Vagina (tissue), 2 donors: ENCODE results near the gene RSRC2. TPM values are rescaled to one million over a fixed set of nuclear protein-coding genes. Genes with fewer than 3 reads are reported as not detected.
"Not testable (repeated sequence)": the region's sequence is repeated elsewhere in the genome, so short reads cannot be mapped to it uniquely, and the experiment has no call there.

Experiments used
- DNase-seq, 2 donors: peaks; one replicate each; pipeline ENCODE4 v3.0.0-alpha.2; 2017; ENCODE audit errors: extremely low spot score in 2 of 2
- H3K27ac ChIP-seq: fragments of 200-600 bp; sonication (generic); one replicate; pipeline ENCODE4 v1.5.1; 2019
- H3K27me3 ChIP-seq: fragments of 200-600 bp; sonication (generic); one replicate; pipeline ENCODE4 v1.5.1; 2019
- H3K36me3 ChIP-seq, 2 donors: fragments of 200-600 bp; sonication (generic); one replicate each; pipeline ENCODE4 v1.5.1; 2017 to 2019
- H3K4me1 ChIP-seq: fragments of 200-600 bp; sonication (generic); one replicate; pipeline ENCODE4 v1.5.1; 2019
- H3K4me3 ChIP-seq, 2 donors: fragments of 200-600 bp; sonication (generic); 1 replicate in 1 of 2; 2 replicates in 1 of 2; pipeline ENCODE4 v1.5.1; 2016 to 2019
- H3K9me3 ChIP-seq: fragments of 200-600 bp; sonication (generic); one replicate; pipeline ENCODE4 v1.5.1; 2019
- POLR2A ChIP-seq, 2 donors: fragments of 450-650 bp; IDR thresholded peaks; one replicate each; pipeline ENCODE4 v1.6.1; 2017; ENCODE audit warnings: antibody characterized with exemption in 2 of 2, mild to moderate bottlenecking in 2 of 2, moderate library complexity in 2 of 2
- POLR2AphosphoS5 ChIP-seq, 2 donors: sonication (generic); formaldehyde crosslinking; IDR thresholded peaks; one replicate each; pipeline ENCODE4 v1.9.0; 2017; ENCODE audit warnings: antibody characterized with exemption in 2 of 2, mild to moderate bottlenecking in 2 of 2, low read depth in 1 of 2; ENCODE audit not compliant: insufficient read depth in 1 of 2
- intact Hi-C: fragments of 100-400 bp; cut with DNase I; formaldehyde crosslinking; loops from one replicate; pipeline ENCODE4 v1.15.1; 2023
- total RNA-seq: library from RNA; depleted of rRNA; stranded (reverse); fragments of >200 nt; gene quantifications from one replicate; pipeline ENCODE4 v1.2.3, GENCODE V29; 2016
- TF ChIP-seq, protein P1 (sequence below), 3 experiments: fragments of 450-650 bp in 2 of 3; fragments of 200-600 bp in 1 of 3; sonication (generic) in 1 of 3; IDR thresholded peaks; one replicate each; pipeline ENCODE4 v1.5.1; 2017 to 2019; ENCODE audit warnings: antibody characterized with exemption in 3 of 3, mild to moderate bottlenecking in 2 of 3, moderate library complexity in 2 of 3

The RSRC2 gene
- total RNA-seq, 1 donor from 2014 or later = 93.3 TPM

DNA sequence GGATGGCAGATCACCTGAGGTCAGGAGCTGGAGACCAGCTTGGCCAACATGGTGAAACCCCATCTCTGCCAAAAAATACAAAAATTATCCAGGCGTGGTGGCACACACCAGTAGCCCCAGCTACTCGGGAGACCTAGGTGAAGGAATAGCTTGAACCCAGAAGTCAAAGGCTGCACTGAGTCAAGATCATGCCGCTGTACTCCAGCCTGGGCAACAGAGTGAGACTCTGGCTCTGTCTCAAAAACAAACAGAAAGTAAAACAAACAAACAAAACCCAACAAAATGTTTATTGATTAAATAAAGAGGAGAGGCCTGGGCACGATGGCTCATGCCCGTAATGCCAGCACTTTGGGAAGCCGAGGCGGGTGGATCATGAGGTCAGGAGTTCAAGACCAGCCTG, 31.5 kb downstream of the RSRC2 start:
- H3K27me3 ChIP-seq = no peaks in the 10 kb centered on the region
- H3K4me1 ChIP-seq = peaks cover 32% of the 10 kb centered on the region
- DNase-seq = no peak
- no peaks in the 10 kb centered on the region for H3K9me3 ChIP-seq
- H3K4me3 ChIP-seq = no peak overlapping the region
- H3K36me3 ChIP-seq = peaks cover 0 to 24% of the 10 kb centered on the region in 2 donors
- TF ChIP-seq, protein P1, sequence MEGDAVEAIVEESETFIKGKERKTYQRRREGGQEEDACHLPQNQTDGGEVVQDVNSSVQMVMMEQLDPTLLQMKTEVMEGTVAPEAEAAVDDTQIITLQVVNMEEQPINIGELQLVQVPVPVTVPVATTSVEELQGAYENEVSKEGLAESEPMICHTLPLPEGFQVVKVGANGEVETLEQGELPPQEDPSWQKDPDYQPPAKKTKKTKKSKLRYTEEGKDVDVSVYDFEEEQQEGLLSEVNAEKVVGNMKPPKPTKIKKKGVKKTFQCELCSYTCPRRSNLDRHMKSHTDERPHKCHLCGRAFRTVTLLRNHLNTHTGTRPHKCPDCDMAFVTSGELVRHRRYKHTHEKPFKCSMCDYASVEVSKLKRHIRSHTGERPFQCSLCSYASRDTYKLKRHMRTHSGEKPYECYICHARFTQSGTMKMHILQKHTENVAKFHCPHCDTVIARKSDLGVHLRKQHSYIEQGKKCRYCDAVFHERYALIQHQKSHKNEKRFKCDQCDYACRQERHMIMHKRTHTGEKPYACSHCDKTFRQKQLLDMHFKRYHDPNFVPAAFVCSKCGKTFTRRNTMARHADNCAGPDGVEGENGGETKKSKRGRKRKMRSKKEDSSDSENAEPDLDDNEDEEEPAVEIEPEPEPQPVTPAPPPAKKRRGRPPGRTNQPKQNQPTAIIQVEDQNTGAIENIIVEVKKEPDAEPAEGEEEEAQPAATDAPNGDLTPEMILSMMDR (IDR thresholded peaks at IDR 0.05) = no peak
- TF ChIP-seq POLR2A (IDR thresholded peaks at IDR 0.05) (no peak), POLR2AphosphoS5 (IDR thresholded peaks at IDR 0.05; ENCODE audit: insufficient read depth in 1 of 2, low read depth in 1 of 2) (no peak)
- no peak overlapping the region for H3K27ac ChIP-seq
- intact Hi-C loops = no loop called here

DNA sequence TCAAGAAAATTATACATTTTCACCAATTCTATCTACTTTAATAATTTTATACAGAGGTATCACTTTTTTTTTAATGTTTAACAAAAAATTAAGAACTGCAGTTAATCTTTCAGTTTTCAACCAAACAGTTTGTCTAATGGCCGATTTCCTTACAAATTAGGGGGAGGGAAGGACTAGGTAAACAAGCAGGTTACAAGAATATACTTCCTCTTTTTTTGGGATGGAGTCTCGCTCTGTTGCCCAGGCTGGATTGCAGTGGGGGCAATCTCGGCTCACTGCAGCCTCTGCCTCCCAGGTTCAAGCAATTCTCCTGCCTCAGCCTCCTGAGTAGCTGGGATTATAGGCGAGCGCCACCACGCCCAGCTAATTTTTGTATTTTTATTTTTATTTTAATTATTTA, 33.5 kb downstream of the RSRC2 start:
- H3K36me3 ChIP-seq = peaks cover 0 to 41% of the 10 kb centered on the region in 2 donors
- DNase-seq, H3K9me3 ChIP-seq, intact Hi-C loops, H3K27me3 ChIP-seq, H3K4me3 ChIP-seq, H3K27ac ChIP-seq: not testable (repeated sequence)
- H3K4me1 ChIP-seq = peaks cover 18% of the 10 kb centered on the region

DNA sequence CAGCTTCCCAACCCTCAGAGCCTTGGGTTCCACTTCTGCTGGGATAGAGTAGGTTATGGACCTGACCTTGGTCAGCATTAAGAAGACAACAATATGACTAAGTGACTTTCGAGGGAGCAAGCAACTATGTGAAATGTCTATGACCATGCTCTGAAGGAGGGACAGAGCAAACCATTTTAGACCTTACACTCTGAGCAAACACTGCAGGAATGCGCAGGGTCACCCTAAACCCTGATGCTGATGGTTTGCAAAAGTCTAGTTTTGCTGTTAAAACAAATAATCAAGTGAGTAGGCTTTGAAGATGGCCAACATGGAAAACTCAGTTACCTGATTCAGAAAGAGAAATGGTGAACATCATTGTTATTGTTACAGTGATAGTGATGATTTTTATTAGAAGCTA, 34.7 kb downstream of the RSRC2 start:
- no peak for DNase-seq
- Histone ChIP-seq H3K36me3 (peaks cover 0 to 45% of the 10 kb centered on the region in 2 donors), H3K4me1 (peaks cover 6% of the 10 kb centered on the region), H3K9me3 (no peaks in the 10 kb centered on the region), H3K4me3 (no peak overlapping the region), H3K27me3 (no peaks in the 10 kb centered on the region), H3K27ac (no peak overlapping the region)
- TF ChIP-seq POLR2AphosphoS5 (IDR thresholded peaks at IDR 0.05; ENCODE audit: insufficient read depth in 1 of 2, low read depth in 1 of 2) (no peak), POLR2A (IDR thresholded peaks at IDR 0.05) (no peak)
- TF ChIP-seq, protein P1 (IDR thresholded peaks at IDR 0.05) = no peak
- intact Hi-C loops = no loop called here

DNA sequence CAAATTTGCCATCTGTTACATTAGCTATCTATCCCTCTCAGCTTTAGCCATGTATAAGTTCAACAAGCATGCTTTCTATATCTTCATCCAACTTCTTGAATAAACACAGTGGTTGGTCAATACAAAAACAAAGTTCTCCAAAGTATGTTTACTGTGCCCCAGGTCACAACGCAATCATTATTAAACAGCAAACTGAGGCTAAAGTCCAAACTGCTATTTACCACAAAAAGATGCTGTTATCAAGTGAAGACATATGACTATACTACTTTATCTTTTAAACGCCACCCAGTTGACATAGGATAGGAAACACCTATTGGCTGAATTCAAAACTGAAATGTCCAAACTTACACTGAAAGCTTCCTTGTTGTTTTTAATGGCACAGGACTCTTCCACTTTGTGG, 37.7 kb downstream of the RSRC2 start:
- peaks cover 0 to 67% of the 10 kb centered on the region in 2 donors for H3K36me3 ChIP-seq
- H3K4me3 ChIP-seq = no peak overlapping the region
- intact Hi-C loops = no loop called here
- TF ChIP-seq POLR2AphosphoS5 (IDR thresholded peaks at IDR 0.05; ENCODE audit: insufficient read depth in 1 of 2, low read depth in 1 of 2) = no peak
- TF ChIP-seq POLR2A (IDR thresholded peaks at IDR 0.05) = no peak
- DNase-seq = no peak
- no peaks in the 10 kb centered on the region for H3K9me3 ChIP-seq
- no peaks in the 10 kb centered on the region for H3K27me3 ChIP-seq
- no peaks in the 10 kb centered on the region for H3K4me1 ChIP-seq
- H3K27ac ChIP-seq = no peak overlapping the region

DNA sequence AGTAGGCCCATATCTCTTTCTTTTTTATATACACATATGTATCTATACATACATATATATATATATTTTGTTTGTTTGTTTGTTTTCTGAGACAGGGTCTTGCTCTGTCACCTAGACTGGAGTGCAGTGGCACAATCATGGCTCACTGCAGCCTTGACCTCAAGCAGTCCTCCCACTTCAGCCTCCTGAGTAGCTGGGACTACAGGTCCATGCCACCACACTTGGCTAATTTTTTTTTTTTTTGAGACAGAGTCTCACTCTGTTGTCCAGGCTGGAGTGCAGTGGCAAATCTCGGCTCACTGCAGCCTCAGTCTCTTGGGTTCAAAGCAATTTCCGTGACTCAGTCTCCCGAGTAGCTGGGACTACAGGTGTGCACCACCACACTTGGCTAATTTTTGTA, 38.9 kb downstream of the RSRC2 start:
- H3K9me3 ChIP-seq, H3K4me1 ChIP-seq, H3K27me3 ChIP-seq, DNase-seq, H3K4me3 ChIP-seq, H3K27ac ChIP-seq, intact Hi-C loops: not testable (repeated sequence)
- H3K36me3 ChIP-seq = peaks cover 0 to 77% of the 10 kb centered on the region in 2 donors

DNA sequence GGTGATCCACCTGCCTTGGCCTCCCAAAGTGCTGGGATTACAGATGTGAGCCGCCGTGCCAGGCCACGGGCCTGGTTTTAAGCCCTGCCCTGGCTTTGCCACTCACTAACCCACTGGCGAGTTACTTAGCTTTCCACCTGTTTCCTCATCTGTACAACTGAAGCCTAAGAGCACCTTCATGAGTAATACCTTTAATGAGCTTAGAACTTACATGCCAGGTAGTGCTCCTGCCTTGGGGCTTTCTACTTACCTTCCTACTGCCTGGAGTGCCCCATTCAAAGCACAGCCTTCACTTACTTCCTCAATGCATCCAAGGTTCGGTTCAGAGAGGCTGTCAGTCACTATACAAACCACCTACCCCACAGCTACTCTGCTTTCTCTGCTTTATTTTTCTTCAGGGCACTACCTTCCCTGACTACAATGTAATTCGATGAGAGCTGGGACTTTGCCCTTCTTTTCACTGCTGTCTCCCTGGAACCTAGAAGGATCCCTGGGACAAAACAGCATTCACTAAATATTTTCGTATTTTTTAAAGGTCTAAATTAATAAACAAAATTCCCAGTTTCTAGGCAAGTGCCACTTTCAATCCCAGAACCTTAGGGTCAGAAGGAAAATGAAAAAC, 39.8 kb downstream of the RSRC2 start:
- intact Hi-C loops = no loop called here
- Histone ChIP-seq H3K4me1 (no peaks in the 10 kb centered on the region), H3K27ac (no peak overlapping the region), H3K27me3 (no peaks in the 10 kb centered on the region), H3K4me3 (no peak overlapping the region), H3K36me3 (peaks cover 0 to 75% of the 10 kb centered on the region in 2 donors), H3K9me3 (no peaks in the 10 kb centered on the region)
- no peak for DNase-seq
- no peak for TF ChIP-seq POLR2A (IDR thresholded peaks at IDR 0.05)
- TF ChIP-seq, protein P1 (IDR thresholded peaks at IDR 0.05) = no peak
- TF ChIP-seq POLR2AphosphoS5 (IDR thresholded peaks at IDR 0.05; ENCODE audit: insufficient read depth in 1 of 2, low read depth in 1 of 2) = no peak

DNA sequence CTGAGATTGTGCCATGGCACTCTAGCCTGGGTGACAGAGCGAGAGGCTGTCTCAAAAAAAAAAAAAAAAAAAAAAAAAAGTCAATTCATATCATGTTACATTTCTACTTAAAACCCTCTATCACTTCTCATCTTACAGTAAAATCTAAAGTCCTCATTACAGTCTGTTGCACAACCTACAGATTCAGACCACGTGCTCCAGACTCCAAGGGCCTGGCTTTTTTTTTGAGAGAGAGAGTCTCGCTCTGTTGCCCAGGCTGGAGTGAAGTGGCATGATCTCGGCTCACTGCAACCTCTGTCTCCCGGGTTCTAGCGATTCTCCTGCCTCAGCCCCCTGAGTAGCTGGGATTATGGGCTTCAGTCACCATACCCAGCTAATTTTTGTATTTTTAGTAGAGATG, 40.4 kb downstream of the RSRC2 start:
- H3K36me3 ChIP-seq = peaks cover 0 to 78% of the 10 kb centered on the region in 2 donors
- H3K9me3 ChIP-seq, DNase-seq, H3K27me3 ChIP-seq, H3K4me3 ChIP-seq, intact Hi-C loops, H3K27ac ChIP-seq, H3K4me1 ChIP-seq: not testable (repeated sequence)

DNA sequence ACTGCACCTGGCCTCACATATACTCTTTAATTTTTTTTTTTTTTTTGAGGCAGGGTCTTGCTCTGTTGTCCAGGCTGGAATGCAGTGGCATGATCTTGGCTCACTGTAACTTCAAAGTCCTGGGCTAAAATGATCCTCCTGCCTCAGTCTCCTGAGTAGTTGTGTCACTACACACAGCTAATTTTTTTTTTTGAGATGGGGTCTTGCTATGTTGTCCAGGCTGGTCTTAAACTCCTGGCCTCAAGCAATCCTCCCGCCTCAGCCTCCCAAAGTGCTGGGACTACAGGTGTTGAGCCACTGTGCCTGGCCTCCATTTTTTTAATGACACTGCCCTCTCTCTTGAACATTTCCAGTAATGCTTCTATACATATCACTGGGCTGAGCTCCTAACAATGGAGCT, 42.4 kb downstream of the RSRC2 start:
- peaks cover 0 to 86% of the 10 kb centered on the region in 2 donors for H3K36me3 ChIP-seq
- H3K4me1 ChIP-seq, intact Hi-C loops, H3K9me3 ChIP-seq, H3K4me3 ChIP-seq, DNase-seq, H3K27ac ChIP-seq, H3K27me3 ChIP-seq: not testable (repeated sequence)
